NCI-H1436 (cell line): ENCODE results near the gene RAB17.

Experiments
- DNase-seq: peaks from one replicate; lab custom pipeline; 2025; lab: John Stamatoyannopoulos, UW

RAB17 gene

GRCh38 chr2:237590272-237591140 is at the start of gene RAB17:
RAB17 (minus strand) TSS chr2:237590734; CDS start chr2:237586154, 4,580 bp downstream.
- no peak for DNase-seq

- no peak for DNase-seq
Observed at GRCh38 chr2:237639836-237640220, 49.3 kb upstream of the RAB17 start.

DNA sequence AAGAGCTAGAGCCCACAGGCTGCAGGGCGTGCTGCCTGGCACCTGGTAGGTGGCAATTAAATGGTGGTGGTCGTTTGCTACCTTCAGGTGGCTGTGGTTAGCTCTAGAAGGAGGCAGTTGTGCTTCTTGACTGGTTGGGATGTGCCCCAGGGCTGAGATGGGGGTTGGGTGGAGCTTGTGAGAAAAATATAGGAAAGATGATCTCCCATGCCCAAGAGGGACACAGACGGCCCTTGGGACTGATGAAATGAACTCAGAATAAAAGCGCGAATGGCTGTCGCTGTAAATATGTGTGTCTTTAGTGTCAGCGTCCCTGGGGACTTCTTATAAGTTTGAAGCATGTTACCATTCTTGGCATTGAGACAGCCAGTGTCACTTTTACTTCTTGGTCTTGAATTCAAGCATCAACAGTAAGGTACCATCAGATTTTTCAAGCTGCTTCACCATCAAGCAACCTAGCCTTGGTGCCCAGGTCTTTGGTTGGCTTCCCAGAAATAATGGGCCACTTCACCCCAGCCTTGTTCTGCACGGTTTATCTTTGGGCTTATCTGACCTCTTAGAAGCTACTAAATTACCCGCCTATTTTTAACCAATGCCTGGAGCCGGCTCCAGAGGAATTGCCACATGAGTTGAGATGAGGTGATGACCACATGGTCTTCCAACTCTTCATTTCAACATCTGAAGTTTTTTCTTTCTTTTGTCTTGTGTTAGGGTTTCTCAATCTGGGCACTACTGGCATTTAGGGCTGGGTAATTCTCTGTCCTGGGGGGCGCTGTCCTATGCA is 48.7 kb upstream of the RAB17 start:
- DNase-seq: no peak

DNA sequence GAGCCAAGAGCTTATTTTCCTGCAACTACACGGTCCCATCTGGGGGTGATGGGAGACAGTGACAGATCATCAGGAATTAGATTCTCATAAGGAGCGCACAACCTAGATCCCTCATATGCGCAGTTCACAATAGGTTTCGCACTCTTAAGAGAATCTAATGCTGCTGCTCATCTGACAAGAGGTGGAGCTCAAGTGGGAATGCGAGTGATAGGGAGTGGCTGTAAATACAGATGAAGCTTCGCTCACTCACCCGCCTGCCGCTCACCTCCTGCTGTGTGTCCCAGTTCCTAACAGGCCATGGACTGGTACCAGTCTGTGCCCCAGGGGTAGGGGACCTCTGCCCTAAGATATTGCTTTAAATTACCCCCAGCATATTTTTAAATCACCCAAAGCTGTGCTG is 47.6 kb upstream of the RAB17 start:
- DNase-seq: no peak

DNA sequence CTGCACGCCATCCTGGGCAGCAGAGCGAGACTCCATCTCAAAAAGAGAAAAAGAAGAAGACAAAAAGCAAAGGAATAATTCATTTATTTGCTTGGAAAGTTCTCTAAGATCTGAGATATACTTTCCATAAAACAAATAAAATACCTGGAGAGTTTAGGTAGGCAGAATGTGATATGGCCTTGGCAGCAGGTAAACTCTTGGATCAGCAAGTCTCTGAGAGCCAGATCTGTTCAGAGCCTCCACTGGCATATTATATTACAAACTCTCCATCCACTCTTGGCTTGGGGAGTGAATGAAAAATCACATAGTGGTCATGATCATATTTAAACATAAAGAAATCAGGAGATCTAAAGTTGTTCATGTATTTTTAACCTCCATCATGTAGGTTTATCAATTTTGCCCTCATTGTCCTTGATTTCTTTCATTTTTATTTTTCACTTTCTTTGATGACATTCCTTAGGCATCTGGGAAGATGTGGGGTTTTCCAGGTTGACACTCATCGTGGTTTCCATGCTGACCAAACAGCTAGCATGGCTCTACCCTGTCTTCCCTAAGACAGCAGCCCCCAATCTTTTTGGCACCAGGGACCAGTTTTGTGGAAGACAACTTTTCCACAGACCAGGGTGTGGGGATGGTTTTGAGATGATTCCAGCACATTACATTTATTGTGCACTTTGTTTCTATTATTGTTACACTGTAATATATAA is 47.0 kb upstream of the RAB17 start:
- no peak for DNase-seq

DNA sequence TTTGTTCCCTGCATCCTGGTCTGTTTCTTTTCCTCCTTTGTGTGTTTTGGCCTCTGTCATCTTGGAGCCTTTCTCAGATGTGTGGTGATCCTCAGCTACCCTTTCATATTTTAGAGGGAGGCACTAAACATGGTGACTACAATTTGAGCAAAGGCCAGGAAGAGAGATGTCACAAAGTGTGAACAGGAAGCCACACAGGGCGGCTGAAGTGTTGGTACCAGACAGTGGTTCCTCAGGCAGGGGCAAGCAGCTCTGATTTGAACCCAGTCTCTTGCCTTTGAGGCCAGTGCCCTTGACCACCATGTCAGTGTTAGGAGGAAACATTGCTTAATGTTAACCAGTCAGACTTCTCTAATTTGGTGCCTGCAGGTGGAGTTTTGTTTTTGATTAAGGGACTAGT is 46.0 kb upstream of the RAB17 start:
- DNase-seq: no peak

DNA sequence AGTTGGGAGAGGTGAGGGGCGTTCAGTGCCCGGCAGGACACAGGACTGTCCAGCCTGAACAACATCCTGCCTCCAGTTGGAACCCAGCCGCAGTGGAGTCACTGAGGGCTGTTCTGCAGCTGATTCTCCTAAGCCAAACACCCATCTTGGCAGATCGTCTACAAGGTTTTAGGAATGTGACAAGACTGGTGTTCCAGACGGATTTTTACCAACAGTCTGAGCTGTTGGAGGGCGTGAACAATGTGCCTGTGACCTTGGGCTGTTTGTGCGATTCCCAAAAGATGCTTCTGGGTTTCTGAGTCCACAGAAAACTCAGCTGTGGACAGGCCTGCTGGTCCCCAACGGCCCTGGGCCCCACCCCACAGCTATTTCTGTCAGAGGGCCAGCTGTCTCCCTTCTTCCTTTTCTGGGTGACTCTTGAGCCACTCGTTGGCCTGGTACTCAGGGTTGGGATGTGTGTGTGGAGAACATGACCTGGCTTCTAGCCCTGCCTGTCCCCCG is 42.6 kb upstream of the RAB17 start:
- DNase-seq: no peak

GRCh38 chr2:237631801-237632585 is 41.5 kb upstream of the RAB17 start:
- DNase-seq: no peak

GRCh38 chr2:237631007-237631785 is 40.7 kb upstream of the RAB17 start:
- no peak for DNase-seq

GRCh38 chr2:237630216-237631000 is 39.9 kb upstream of the RAB17 start:
- DNase-seq: no peak

GRCh38 chr2:237629739-237630138 is 39.2 kb upstream of the RAB17 start:
- DNase-seq: no peak

DNA sequence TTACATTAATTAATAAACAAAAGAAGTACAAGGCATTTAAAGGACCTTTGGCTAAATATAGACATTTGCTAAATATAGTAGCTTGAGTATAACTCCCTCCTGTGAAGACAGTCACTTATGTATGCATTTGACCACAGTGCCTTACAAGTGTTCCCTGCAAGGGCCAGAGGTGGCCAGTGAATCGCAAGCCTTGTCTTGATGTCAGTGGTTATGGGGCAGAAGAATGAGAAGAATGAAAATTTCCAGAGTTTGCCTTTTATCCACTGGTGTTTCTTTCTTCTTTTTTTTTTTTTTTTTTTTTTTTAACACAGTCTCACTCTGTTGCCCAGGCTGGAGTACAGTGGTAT is 38.6 kb upstream of the RAB17 start:
- DNase-seq: no peak

- DNase-seq: no peak
Observed at GRCh38 chr2:237628247-237629187, 38.0 kb upstream of the RAB17 start.

DNA sequence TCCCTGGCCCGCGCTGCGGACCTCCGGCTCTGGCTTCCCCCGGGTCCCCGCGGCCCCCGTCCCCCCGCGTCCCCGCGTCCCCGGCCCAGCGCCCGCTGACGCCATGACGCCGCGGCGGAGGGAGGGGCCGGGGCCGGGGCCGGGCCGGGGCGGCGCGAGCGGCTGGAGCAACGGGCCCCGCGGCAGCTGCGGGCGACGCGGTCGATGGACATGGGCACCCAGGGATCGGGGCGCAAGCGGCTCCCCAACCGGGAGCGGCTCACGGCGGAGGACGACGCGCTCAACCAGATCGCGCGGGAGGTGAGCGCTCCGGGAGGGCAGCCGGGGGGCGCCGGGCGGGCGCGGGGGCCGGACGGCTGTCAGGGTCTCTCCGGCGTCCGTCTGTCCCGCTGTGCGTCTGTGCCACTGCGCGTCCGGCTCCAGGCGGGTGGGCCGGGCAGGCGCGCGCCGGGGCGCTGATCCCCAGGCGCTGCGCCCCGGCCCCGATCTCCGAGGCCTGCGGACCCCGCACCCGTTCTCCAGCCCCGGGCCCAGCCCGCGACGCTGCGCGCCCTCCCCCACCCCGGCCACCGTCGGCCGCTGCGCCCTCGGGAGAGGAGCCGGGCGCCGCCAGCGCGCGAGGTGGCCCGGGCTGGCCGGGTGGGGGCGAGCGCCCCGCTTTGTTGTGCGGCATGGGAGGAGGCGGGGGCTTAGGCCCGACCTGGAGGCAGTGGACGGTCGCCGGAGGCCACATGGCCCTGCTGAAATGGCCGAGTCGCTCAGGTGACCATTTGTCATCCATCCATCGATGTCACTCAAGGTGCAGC is 37.1 kb upstream of the RAB17 start, which contains the start of gene LRRFIP1:
Gene LRRFIP1 (plus strand): TSS at position 147 of the 806 bp plus-strand sequence. CDS start 58 bp downstream, at position 205.
- no peak for DNase-seq

- no peak for DNase-seq
Observed at GRCh38 chr2:237626813-237627440, 36.4 kb upstream of the RAB17 start.

DNA sequence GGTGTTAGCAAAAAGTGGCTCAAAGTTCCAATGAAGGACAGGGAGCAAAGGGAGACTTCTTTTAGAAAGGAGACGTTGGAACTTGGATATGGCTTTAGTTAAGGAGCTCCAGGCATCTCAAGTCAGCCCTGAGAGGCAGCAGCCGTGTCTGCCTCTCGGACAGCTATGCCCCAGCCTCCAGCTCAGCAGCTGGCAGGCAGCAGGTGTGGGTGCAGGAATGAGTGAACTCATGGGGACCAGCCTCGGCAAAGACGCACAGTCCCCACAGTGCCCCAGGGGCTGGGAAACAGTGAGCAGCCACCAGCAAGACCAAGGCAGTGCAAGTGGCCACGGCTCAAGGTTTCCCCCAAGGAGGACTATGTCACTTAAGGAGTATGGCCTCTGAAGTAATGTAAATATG is 35.2 kb upstream of the RAB17 start:
- DNase-seq: no peak

DNA sequence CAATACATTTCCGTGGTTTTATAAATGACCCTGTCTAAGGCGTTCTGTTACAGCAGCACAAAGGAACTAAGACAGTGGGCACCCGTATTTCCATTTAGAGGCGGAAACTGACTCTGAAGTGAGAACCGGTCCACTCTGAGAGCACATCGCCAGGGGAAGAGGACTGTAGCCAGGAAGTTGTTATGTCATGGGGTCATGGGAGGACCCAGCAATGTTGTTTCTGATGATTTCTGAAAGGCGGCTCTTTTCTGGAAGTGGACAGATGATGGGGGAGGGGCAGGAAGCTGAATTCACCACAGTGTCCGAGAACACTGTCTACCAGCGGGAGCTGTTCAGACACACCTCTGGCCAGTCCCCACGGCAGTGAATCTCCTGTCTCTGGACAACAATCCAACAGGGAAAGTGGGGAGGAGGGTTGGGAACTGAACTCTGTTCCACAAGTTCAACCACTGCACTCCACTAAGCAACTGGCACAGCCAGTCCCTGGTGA is 34.7 kb upstream of the RAB17 start:
- DNase-seq: no peak
